ENCODE measurements around the gene CERS2.

DNA sequence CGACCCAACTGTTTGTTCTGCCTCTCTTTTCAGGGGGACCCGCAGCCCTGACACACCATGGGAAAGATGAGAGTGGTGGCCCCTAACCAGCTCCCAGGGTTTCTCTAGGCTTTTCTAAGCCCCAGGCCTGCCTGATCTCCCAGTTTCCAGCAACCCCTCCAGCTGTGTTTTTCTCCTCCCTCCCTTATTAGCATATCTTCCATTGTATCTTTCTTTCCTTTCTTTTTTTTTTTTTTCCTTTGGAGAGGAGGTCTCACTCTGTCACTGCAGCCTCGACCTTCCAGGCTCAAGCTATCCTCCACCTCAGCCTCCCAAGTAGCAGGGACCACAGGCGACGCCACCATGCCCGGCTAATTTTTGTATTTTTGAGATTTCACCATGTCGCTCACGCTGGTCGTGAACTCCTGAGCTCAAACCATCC is 1.8 kb upstream of the CERS2 start:
- no peak for TF ChIP-seq POLR2A (IDR thresholded peaks at IDR 0.05)
- TF ChIP-seq, protein P1, sequence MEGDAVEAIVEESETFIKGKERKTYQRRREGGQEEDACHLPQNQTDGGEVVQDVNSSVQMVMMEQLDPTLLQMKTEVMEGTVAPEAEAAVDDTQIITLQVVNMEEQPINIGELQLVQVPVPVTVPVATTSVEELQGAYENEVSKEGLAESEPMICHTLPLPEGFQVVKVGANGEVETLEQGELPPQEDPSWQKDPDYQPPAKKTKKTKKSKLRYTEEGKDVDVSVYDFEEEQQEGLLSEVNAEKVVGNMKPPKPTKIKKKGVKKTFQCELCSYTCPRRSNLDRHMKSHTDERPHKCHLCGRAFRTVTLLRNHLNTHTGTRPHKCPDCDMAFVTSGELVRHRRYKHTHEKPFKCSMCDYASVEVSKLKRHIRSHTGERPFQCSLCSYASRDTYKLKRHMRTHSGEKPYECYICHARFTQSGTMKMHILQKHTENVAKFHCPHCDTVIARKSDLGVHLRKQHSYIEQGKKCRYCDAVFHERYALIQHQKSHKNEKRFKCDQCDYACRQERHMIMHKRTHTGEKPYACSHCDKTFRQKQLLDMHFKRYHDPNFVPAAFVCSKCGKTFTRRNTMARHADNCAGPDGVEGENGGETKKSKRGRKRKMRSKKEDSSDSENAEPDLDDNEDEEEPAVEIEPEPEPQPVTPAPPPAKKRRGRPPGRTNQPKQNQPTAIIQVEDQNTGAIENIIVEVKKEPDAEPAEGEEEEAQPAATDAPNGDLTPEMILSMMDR (IDR thresholded peaks at IDR 0.05): no peak

All from heart left ventricle (tissue), 13 donors.